GM18951 (cell line): ENCODE data around the gene IRX6.

ENCODE experiments used
- POLR2A ChIP-seq: IDR thresholded peaks from 4 replicates; pipeline ENCODE4 v1.6.1; 2011; ENCODE audit warnings: mild to moderate bottlenecking; ENCODE audit not compliant: insufficient read length, insufficient read depth; ENCODE audit errors: extremely low read depth
- in situ Hi-C: fragments of 300-500 bp; cut with MboI; formaldehyde crosslinking; loops from one replicate; pipeline ENCODE4 v1.12.0; 2022; ENCODE audit warnings: low sequenced_read_pairs, mixed read lengths, inconsistent platforms; ENCODE audit not compliant: unreplicated experiment

IRX6 gene

GRCh38 chr16:55294129-55294528 lies 29.9 kb upstream of the IRX6 start:
- TF ChIP-seq POLR2A = no peak
- in situ Hi-C loops = no loop called here

GRCh38 chr16:55294931-55295342 lies 29.1 kb upstream of the IRX6 start:
- in situ Hi-C loops = no loop called here
- TF ChIP-seq POLR2A = no peak

GRCh38 chr16:55297062-55297909 lies 26.7 kb upstream of the IRX6 start:
- no peak for TF ChIP-seq POLR2A
- in situ Hi-C loops = no loop called here

GRCh38 chr16:55297910-55298479 lies 26.0 kb upstream of the IRX6 start:
- in situ Hi-C loops = no loop called here
- no peak for TF ChIP-seq POLR2A

GRCh38 chr16:55301385-55302008 lies 22.5 kb upstream of the IRX6 start:
- in situ Hi-C loops = no loop called here
- no peak for TF ChIP-seq POLR2A

- TF ChIP-seq POLR2A = no peak
- in situ Hi-C loops = no loop called here
Measured at GRCh38 chr16:55302635-55303034, 21.4 kb upstream of the IRX6 start.

- in situ Hi-C loops = no loop called here
- no peak for TF ChIP-seq POLR2A
Measured at GRCh38 chr16:55308973-55309372, 15.0 kb upstream of the IRX6 start.

GRCh38 chr16:55322327-55322726 lies 1.7 kb upstream of the IRX6 start:
- no peak for TF ChIP-seq POLR2A
- in situ Hi-C loops = no loop called here

- in situ Hi-C loops = no loop called here
- no peak for TF ChIP-seq POLR2A
Measured at GRCh38 chr16:55324285-55325079, 479 bp downstream of the IRX6 start.

GRCh38 chr16:55325080-55325447 lies 1.1 kb downstream of the IRX6 start:
- in situ Hi-C loops = no loop called here
- no peak for TF ChIP-seq POLR2A

- in situ Hi-C loops = no loop called here
- TF ChIP-seq POLR2A = no peak
Measured at GRCh38 chr16:55325458-55326109, 1.6 kb downstream of the IRX6 start.

GRCh38 chr16:55326261-55327092 lies 2.5 kb downstream of the IRX6 start:
- no peak for TF ChIP-seq POLR2A
- in situ Hi-C loops = no loop called here
